Colonic mucosa (tissue), 4 donors: ENCODE results near the gene KLHL6. TPM values are rescaled to one million over a fixed set of nuclear protein-coding genes. Genes with fewer than 3 reads are reported as not detected.

Source experiments
- DNase-seq: peaks from one replicate; pipeline ENCODE4 v3.0.0-alpha.2; 2020
- H3K27ac ChIP-seq: fragments of 200-600 bp; one replicate; pipeline ENCODE4 v1.8.0; 2021
- H3K27me3 ChIP-seq: fragments of 200-600 bp; one replicate; pipeline ENCODE4 v1.8.0; 2021
- H3K36me3 ChIP-seq: fragments of 200-600 bp; one replicate; pipeline ENCODE4 v1.8.0; 2021
- H3K4me1 ChIP-seq: fragments of 200-600 bp; one replicate; pipeline ENCODE4 v1.8.0; 2021; ENCODE audit warnings: mild to moderate bottlenecking
- H3K4me3 ChIP-seq: fragments of 200-600 bp; one replicate; pipeline ENCODE4 v1.8.0; 2021
- H3K9ac ChIP-seq, 2 donors: one replicate each; pipeline ENCODE4 v1.7.0; 2013; ENCODE audit warnings: control low read depth in 2 of 2, low read depth in 2 of 2, low read length in 2 of 2
- H3K9me3 ChIP-seq: fragments of 200-600 bp; one replicate; pipeline ENCODE4 v1.8.0; 2021
- intact Hi-C: fragments of 100-400 bp; cut with DNase I; formaldehyde crosslinking; loops from one replicate; pipeline ENCODE4 v1.14.1; 2022
- total RNA-seq, 2 donors: library from RNA; stranded (reverse); fragmentation: NEBNext Ultra II Directional in 1 of 2; extraction: Animal tissue kit (Norgen Biotek cat#: 25700) in 1 of 2; gene quantifications; one replicate each; pipeline ENCODE4 v1.2.1, GENCODE V29; 2021
- TF ChIP-seq, protein P1 (sequence below): fragments of 200-600 bp; IDR thresholded peaks from one replicate; pipeline ENCODE4 v1.8.0; 2022; ENCODE audit warnings: antibody characterized with exemption, mild to moderate bottlenecking
- donor health status: healthy.
- donor health status: DM: no; HTN: no; CAD: no.
- donor health status: DM: no; HTN: no; CAD: no.

KLHL6 gene
- total RNA-seq, 2 donors from 2014 or later = 2.0 to 2.1 TPM

DNA sequence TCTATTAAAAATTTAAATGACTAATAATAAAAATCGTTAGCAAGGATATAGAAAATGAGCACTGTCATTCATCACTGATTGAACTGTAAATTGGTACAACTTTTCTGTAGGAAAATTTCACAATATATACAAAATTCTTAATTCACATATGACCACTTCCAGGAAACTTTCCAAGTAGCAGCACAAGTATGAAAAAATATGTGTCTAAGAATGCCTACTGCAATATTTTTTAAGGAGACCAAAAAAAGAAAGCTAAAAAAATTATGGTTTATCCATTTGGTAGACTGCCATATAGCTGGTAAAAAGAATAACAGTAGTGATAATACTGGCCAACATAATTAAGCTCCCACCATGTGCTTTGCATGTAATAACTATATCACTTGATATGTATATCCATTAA, 59.2 kb downstream of the KLHL6 start:
- Histone ChIP-seq H3K9me3 (no peaks in the 10 kb centered on the region), H3K27me3 (no peaks in the 10 kb centered on the region), H3K27ac (no peak overlapping the region), H3K36me3 (no peaks in the 10 kb centered on the region), H3K4me1 (peaks cover under 1% of the 10 kb centered on the region), H3K4me3 (no peak overlapping the region), H3K9ac (no peak overlapping the region)
- no peak for DNase-seq
- TF ChIP-seq, protein P1, sequence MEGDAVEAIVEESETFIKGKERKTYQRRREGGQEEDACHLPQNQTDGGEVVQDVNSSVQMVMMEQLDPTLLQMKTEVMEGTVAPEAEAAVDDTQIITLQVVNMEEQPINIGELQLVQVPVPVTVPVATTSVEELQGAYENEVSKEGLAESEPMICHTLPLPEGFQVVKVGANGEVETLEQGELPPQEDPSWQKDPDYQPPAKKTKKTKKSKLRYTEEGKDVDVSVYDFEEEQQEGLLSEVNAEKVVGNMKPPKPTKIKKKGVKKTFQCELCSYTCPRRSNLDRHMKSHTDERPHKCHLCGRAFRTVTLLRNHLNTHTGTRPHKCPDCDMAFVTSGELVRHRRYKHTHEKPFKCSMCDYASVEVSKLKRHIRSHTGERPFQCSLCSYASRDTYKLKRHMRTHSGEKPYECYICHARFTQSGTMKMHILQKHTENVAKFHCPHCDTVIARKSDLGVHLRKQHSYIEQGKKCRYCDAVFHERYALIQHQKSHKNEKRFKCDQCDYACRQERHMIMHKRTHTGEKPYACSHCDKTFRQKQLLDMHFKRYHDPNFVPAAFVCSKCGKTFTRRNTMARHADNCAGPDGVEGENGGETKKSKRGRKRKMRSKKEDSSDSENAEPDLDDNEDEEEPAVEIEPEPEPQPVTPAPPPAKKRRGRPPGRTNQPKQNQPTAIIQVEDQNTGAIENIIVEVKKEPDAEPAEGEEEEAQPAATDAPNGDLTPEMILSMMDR = no peak
- intact Hi-C loops = no loop called here

DNA sequence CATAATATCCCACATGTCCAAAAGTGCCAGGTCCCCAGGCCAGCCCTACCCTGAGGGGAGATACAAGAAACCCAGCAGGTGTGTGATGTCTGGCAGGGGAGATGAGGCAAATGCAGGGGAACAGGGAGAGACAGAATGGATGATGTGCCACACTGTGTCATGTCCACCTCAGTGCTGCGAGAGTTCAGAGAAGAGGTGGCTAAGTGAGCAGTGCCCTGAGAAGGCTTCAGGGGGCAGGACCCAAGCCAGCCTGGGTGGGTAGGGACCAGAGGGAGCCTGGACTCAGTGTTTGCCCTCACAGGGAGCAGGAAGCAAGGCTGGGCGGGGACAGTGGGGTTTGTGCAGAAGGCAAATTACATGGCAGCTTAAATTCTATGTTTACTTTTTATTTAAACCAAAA, 61.2 kb downstream of the KLHL6 start:
- Histone ChIP-seq H3K27me3 (no peaks in the 10 kb centered on the region), H3K9me3 (no peaks in the 10 kb centered on the region), H3K36me3 (no peaks in the 10 kb centered on the region), H3K4me3 (no peak overlapping the region), H3K27ac (no peak overlapping the region), H3K9ac (no peak overlapping the region), H3K4me1 (peaks cover 4% of the 10 kb centered on the region)
- DNase-seq = no peak
- intact Hi-C loops = no loop called here
- TF ChIP-seq, protein P1 = no peak

DNA sequence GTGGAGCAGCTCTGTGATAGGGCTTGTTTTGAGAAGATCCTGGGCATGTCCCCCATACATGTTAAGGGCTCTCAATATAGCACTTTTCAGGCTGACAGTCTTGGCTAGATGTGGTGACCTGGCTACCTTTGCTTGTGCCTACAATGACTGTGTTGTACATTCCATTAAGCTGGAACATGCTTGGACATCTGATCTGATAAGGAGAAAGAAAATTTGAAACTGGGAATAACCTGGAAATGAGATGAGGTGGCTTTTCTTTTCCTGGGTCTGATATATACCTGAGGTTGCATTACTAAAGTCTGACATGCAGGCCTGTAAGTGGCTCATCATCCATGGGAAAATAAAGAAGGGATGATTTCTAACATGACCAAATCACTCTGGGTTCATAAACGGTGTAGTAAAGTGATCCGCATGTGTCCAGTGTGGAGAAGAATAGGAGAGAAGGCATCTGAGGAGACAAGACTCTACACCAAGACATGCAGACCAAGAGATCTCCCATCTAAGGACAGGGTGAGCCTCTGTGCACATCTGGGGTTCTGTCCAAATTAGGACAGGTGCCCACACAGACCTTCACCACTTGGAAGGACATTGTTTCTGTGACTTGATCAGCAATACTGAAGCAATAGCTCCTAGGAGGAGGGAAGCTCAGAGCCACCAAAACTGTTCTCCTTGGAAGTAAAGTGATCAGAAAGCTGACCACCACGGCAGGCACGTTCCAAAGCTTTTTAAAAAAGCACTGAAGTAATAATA, 62.0 kb downstream of the KLHL6 start:
- intact Hi-C loops = no loop called here
- peaks cover 4% of the 10 kb centered on the region for H3K4me1 ChIP-seq
- H3K9me3 ChIP-seq = no peaks in the 10 kb centered on the region
- H3K27me3 ChIP-seq = no peaks in the 10 kb centered on the region
- no peak overlapping the region for H3K9ac ChIP-seq
- no peak overlapping the region for H3K4me3 ChIP-seq
- no peak overlapping the region for H3K27ac ChIP-seq
- TF ChIP-seq, protein P1 = no peak
- DNase-seq = no peak
- no peaks in the 10 kb centered on the region for H3K36me3 ChIP-seq

DNA sequence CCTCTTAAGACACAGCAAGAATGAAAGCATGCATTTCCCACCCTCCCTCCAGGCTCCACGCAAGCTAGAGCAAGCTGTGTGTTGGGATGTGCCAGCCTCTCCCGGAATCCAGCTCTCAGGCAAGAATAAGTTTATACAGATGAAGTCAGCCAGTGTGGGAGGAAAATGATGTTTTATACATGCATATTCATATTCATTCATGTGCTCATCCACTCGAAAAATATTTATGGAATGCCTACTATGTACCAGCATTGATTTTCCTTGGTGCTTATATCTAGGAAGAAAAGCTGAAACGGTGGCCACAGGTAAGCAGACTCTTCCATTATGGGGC, 62.7 kb downstream of the KLHL6 start:
- intact Hi-C loops = no loop called here
- Histone ChIP-seq H3K9me3 (no peaks in the 10 kb centered on the region), H3K4me1 (peaks cover 4% of the 10 kb centered on the region), H3K9ac (no peak overlapping the region), H3K36me3 (no peaks in the 10 kb centered on the region), H3K27ac (no peak overlapping the region), H3K27me3 (no peaks in the 10 kb centered on the region), H3K4me3 (no peak overlapping the region)
- DNase-seq = no peak
- TF ChIP-seq, protein P1 = no peak

DNA sequence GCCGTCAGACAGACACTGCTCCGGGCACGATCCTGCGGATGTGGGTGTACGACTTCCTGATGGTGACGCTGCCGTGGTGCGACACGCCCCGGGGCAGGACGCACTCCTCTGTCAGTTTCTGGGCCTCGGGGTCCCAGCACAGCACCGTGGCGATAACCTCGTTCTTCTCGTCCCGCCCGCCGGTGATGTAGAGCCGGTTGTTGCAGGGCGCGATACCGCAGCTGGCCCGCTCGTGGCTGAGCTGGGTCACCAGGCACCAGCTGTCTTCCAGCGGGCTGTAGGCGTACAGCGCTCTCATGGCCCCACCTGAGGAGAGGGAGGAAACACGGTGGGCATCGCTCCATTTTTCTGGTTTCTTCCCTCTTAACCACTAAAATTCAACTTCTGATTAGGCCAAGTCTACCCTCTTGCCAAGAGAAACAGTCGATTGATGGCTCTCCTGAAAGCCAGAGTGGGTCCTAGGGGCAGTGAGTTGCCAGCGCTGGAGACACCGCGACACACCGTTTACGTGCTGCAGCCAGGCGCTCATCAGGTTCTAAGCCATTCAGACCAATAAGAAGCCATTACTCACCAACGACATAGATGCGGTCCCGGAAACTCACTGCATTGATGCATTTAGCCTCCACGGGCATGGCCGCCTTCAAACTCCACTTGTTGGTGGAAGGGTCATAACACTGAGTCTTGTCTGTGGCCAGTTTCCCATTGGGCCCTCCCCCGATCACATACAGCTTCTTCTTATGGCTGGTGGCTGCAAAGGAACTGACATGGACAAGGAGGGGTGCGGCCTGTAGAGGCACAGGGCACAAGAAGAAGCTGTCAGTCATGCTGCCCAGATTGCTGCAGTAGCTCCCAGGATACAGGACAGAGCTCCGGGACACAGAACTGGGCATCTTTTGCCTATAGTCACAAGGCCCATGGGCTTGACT, 63.3 kb downstream of the KLHL6 start:
- TF ChIP-seq, protein P1 = no peak
- no peak overlapping the region for H3K27ac ChIP-seq
- H3K36me3 ChIP-seq = no peaks in the 10 kb centered on the region
- H3K27me3 ChIP-seq = no peaks in the 10 kb centered on the region
- no peak overlapping the region for H3K9ac ChIP-seq
- peaks cover 4% of the 10 kb centered on the region for H3K4me1 ChIP-seq
- no peak overlapping the region for H3K4me3 ChIP-seq
- DNase-seq = no peak
- H3K9me3 ChIP-seq = no peaks in the 10 kb centered on the region
- intact Hi-C loops = no loop called here
